ENCODE data around the gene LMO1. TPM values are rescaled to one million over a fixed set of nuclear protein-coding genes. Genes with fewer than 3 reads are reported as not detected.

The LMO1 gene
- polyA plus RNA-seq, 1 donor (not counting 4 experiments of a cell fraction or from before 2014, with no cell fraction given), result 0.08 TPM

GRCh38 chr11:8177136-8177535, 86.5 kb downstream of the LMO1 start:
- dilution Hi-C loops (cut with MboI; ENCODE audit: extremely low pct_ligation_motif_present, low sequenced_read_pairs), result no loop called here
- Histone ChIP-seq H3K27me3 (ENCODE audit: control insufficient read depth, extremely low read depth, insufficient read depth, low read length) (peaks cover 12% of the 10 kb centered on the region), H2AFZ (ENCODE audit: control insufficient read depth, low read length) (no peak overlapping the region)

More at GRCh38 chr11:8177136-8177535, 86.5 kb downstream of the LMO1 start:
- H3K79me2 ChIP-seq (ENCODE audit: control insufficient read depth, insufficient read depth, low read length), result no peaks in the 10 kb centered on the region
- H3K9ac ChIP-seq (ENCODE audit: control insufficient read depth, extremely low read depth, insufficient read depth, low read length), result no peak overlapping the region
- no peaks in the 10 kb centered on the region for H3K36me3 ChIP-seq (ENCODE audit: control insufficient read depth in 2 of 2, extremely low read depth in 1 of 2, insufficient read depth in 2 of 2, low read length in 2 of 2)
- no peak for FAIRE-seq
- H3K9me3 ChIP-seq (ENCODE audit: control insufficient read depth, low read depth, low read length), result no peaks in the 10 kb centered on the region
- H3K4me1 ChIP-seq (ENCODE audit: control insufficient read depth, extremely low read depth, insufficient read depth, low read length), result no peaks in the 10 kb centered on the region
- no peaks in the 10 kb centered on the region for H4K20me1 ChIP-seq (ENCODE audit: control insufficient read depth, extremely low read depth, insufficient read depth, low read length)
- DNase-seq (ENCODE audit: low read depth, low spot score), result no peak
- no peaks in the 10 kb centered on the region for H3K9me1 ChIP-seq (ENCODE audit: control insufficient read depth, extremely low read depth, insufficient read depth, low read length)
- H3K4me2 ChIP-seq (ENCODE audit: control insufficient read depth, extremely low read depth, insufficient read depth, low read depth, low read length), result no peak overlapping the region
- TF ChIP-seq CTCF (optimal IDR thresholded peaks at IDR 0.05 in 1 of 3, IDR thresholded peaks at IDR 0.05 in 1 of 3, conservative IDR thresholded peaks at IDR 0.05 in 1 of 3; ENCODE audit: extremely low read depth in 1 of 3, insufficient read depth in 2 of 3, low read length in 3 of 3) (no peak), EZH2 (IDR thresholded peaks at IDR 0.05; ENCODE audit: low read length) (no peak)
- H3K27ac ChIP-seq (ENCODE audit: control insufficient read depth, insufficient read depth, low read length), result no peak overlapping the region
- no peak overlapping the region for H3K4me3 ChIP-seq (ENCODE audit: control insufficient read depth in 2 of 3, extremely low read depth in 1 of 3, insufficient read depth in 2 of 3, low read depth in 1 of 3, low read length in 3 of 3)

Other genes starting within 250 kb of the LMO1 start
- 0.40 to 0.97 TPM (median 0.84 TPM) in 3 replicates for gene TUB, start 182.7 kb downstream of the LMO1 start, polyA plus RNA-seq
- gene RIC3, start 94.9 kb downstream of the LMO1 start, polyA plus RNA-seq, result 0.88 to 2.9 TPM (median 2.5 TPM) in 3 replicates

Data from keratinocyte (primary cell).